ENCODE results near the gene PRDM16.

DNA sequence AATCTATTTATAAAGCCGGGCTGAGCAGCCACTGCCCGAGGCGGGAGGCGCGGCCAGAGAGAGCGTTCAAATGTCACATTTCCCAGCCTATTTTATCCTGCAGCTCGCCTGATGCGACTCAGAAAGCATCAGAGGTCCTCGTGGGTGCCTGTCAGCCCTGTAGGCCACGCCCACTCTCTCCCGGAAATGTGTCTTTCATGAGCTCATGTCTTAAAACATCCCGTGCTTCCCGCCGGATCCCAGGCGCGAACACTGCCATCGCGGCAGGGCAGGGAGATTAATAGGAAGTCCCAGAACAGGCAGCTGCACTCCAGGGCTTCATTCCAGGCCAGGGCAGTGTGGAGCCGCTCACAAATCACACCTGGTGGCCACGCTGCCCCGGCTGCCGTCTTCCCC, 117.5 kb downstream of the PRDM16 start:
- TF ChIP-seq, protein P1, sequence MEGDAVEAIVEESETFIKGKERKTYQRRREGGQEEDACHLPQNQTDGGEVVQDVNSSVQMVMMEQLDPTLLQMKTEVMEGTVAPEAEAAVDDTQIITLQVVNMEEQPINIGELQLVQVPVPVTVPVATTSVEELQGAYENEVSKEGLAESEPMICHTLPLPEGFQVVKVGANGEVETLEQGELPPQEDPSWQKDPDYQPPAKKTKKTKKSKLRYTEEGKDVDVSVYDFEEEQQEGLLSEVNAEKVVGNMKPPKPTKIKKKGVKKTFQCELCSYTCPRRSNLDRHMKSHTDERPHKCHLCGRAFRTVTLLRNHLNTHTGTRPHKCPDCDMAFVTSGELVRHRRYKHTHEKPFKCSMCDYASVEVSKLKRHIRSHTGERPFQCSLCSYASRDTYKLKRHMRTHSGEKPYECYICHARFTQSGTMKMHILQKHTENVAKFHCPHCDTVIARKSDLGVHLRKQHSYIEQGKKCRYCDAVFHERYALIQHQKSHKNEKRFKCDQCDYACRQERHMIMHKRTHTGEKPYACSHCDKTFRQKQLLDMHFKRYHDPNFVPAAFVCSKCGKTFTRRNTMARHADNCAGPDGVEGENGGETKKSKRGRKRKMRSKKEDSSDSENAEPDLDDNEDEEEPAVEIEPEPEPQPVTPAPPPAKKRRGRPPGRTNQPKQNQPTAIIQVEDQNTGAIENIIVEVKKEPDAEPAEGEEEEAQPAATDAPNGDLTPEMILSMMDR (IDR thresholded peaks at IDR 0.05) = no peak
- TF ChIP-seq EZH2 (IDR thresholded peaks at IDR 0.05; ENCODE audit: borderline replicate concordance, insufficient read depth, low read depth, low read length, poor library complexity, severe bottlenecking) = no peak
